Activated CD4-positive, alpha-beta memory T cell treated with anti-CD3 and anti-CD28 coated beads, Interleukin-2, amount 10 ng/mL, durations not matched to agents 7 days and 5 days (primary cell): ENCODE data around the gene LRRFIP2. TPM values are rescaled to one million over a fixed set of nuclear protein-coding genes. Genes with fewer than 3 reads are reported as not detected.

ENCODE experiments used
- CTCF ChIA-PET: fragments of 350-600 bp; sonication (Branson Sonifier 250); formaldehyde crosslinking; loops from one replicate; lab custom pipeline; 2021; ENCODE audit warnings: antibody characterized with exemption, inconsistent platforms; lab: Charles Lee
- POLR2A ChIA-PET: fragments of 350-600 bp; sonication (Branson Sonifier 250); formaldehyde crosslinking; loops from one replicate; lab custom pipeline; 2021; ENCODE audit warnings: antibody characterized with exemption; lab: Charles Lee
- DNase-seq: peaks from one replicate; pipeline ENCODE4 v3.0.0-alpha.2; 2020
- H3K27ac Mint-ChIP-seq: one replicate; pipeline ENCODE4 v1.8.0; 2021; ENCODE audit warnings: mild to moderate bottlenecking, mixed read lengths
- H3K27me3 Mint-ChIP-seq: one replicate; pipeline ENCODE4 v1.8.0; 2021; ENCODE audit warnings: mixed read lengths
- H3K36me3 Mint-ChIP-seq: one replicate; pipeline ENCODE4 v1.8.0; 2021; ENCODE audit warnings: low read depth, mixed read lengths
- H3K4me1 Mint-ChIP-seq: one replicate; pipeline ENCODE4 v1.8.0; 2021; ENCODE audit warnings: mixed read lengths
- H3K4me3 Mint-ChIP-seq: one replicate; pipeline ENCODE4 v1.8.0; 2021; ENCODE audit warnings: mild to moderate bottlenecking, mixed read lengths
- H3K9me3 Mint-ChIP-seq: one replicate; pipeline ENCODE4 v1.8.0; 2021; ENCODE audit warnings: mixed read lengths
- total RNA-seq, 2 experiments: library from RNA; stranded (reverse); gene quantifications; one replicate each; pipeline ENCODE4 v1.2.3, GENCODE V29; 2021

The LRRFIP2 gene
- total RNA-seq, 2 experiments from 2014 or later, result 40.5 to 43.3 TPM

DNA sequence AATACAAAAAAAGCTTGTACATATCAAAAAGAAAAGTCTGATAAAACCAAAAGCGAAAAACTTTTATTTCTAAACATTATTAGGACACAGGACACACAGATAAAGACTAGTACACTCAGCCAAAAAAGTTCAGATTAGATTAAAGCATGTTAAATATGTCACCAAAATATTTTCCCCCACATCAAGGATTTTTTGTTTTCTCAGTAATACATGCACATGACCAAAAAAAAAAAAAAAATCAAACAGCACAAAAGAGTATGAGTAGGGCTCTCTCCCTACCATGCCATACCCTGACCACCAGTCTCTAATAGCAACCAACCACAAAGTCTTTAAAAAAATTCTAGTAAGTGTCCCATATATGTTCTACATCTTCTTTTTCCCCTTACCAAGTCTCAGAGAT is 77.4 kb downstream of the LRRFIP2 start:
- CTCF ChIA-PET, result interaction anchor here (0.9 kb wide), 1 partner anchor 12 kb away, joined by 3 read pairs; no protein-coding TSS in a partner anchor
- DNase-seq, result no peak
- Mint-ChIP-seq H3K27me3 (no peaks in the 10 kb centered on the region), H3K4me1 (no peaks in the 10 kb centered on the region), H3K36me3 (peaks cover 11% of the 10 kb centered on the region), H3K27ac (no peak overlapping the region), H3K4me3 (no peak overlapping the region), H3K9me3 (no peaks in the 10 kb centered on the region)
- POLR2A ChIA-PET, result no interaction called here

GRCh38 chr3:37096288-37096687 is 78.1 kb downstream of the LRRFIP2 start:
- ChIA-PET POLR2A (no interaction called here), CTCF (no interaction called here)
- H3K27me3 Mint-ChIP-seq, result no peaks in the 10 kb centered on the region
- no peak overlapping the region for H3K27ac Mint-ChIP-seq
- DNase-seq, result no peak
- H3K4me3 Mint-ChIP-seq, result no peak overlapping the region
- peaks cover 14% of the 10 kb centered on the region for H3K36me3 Mint-ChIP-seq
- H3K4me1 Mint-ChIP-seq, result no peaks in the 10 kb centered on the region
- no peaks in the 10 kb centered on the region for H3K9me3 Mint-ChIP-seq

- Mint-ChIP-seq H3K4me1 (no peaks in the 10 kb centered on the region), H3K36me3 (peaks cover 19% of the 10 kb centered on the region), H3K4me3 (no peak overlapping the region), H3K9me3 (no peaks in the 10 kb centered on the region), H3K27ac (no peak overlapping the region), H3K27me3 (no peaks in the 10 kb centered on the region)
- ChIA-PET CTCF (no interaction called here), POLR2A (no interaction called here)
- no peak for DNase-seq
These were observed 79.7 kb downstream of the LRRFIP2 start for GRCh38 chr3:37094636-37095035.

DNA sequence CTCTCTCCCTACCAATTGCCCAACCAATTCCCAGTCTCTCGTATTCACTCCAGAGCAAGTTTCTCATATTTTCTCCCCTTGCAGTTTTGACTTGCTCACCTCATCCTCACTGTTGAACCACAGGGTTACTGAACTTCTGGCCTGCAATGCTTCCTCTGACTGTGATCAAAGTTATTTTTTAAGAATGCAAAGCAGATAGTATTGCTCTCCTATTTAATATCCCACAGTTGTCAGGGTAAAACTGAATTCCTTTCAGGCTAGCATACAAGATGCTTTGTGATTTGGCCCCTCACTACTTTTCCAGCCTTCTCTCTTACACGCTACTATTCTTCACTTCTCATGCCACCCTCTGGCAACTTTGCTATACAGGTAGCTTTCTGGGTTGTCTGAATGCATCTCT is 80.9 kb downstream of the LRRFIP2 start:
- ChIA-PET CTCF (no interaction called here), POLR2A (interaction anchor here (0.6 kb wide), 1 partner anchor 10 kb away, joined by 3 read pairs; no protein-coding TSS in a partner anchor)
- no peaks in the 10 kb centered on the region for H3K4me1 Mint-ChIP-seq
- H3K9me3 Mint-ChIP-seq, result no peaks in the 10 kb centered on the region
- H3K4me3 Mint-ChIP-seq, result no peak overlapping the region
- DNase-seq, result no peak
- peaks cover 19% of the 10 kb centered on the region for H3K36me3 Mint-ChIP-seq
- H3K27ac Mint-ChIP-seq, result no peak overlapping the region
- H3K27me3 Mint-ChIP-seq, result no peaks in the 10 kb centered on the region

GRCh38 chr3:37092484-37092883 is 81.9 kb downstream of the LRRFIP2 start:
- DNase-seq, result no peak
- H3K27me3 Mint-ChIP-seq, result no peaks in the 10 kb centered on the region
- no peaks in the 10 kb centered on the region for H3K4me1 Mint-ChIP-seq
- no peaks in the 10 kb centered on the region for H3K9me3 Mint-ChIP-seq
- H3K4me3 Mint-ChIP-seq, result no peak overlapping the region
- no peak overlapping the region for H3K27ac Mint-ChIP-seq
- POLR2A ChIA-PET, result no interaction called here
- CTCF ChIA-PET, result no interaction called here
- H3K36me3 Mint-ChIP-seq, result peaks cover 24% of the 10 kb centered on the region

DNA sequence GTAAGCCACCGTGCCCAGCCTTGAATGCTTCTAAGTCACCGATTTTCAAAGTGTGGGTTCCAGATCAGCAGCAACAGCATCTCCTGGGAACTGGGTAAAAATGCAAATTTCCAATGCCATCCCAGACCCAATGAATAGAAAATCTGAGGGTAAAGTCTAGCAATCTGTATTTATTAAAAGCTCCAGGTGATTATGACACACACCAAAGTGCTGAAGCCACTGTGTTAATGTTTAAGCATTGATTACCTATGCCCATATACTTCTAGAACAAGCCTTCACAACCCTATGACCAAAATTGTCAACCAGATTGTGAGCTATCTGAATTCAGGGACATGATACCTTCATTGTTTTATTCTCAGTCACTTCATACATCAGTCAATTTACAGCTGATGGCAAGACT is 86.5 kb downstream of the LRRFIP2 start:
- Mint-ChIP-seq H3K9me3 (no peaks in the 10 kb centered on the region), H3K27me3 (no peaks in the 10 kb centered on the region), H3K27ac (no peak overlapping the region), H3K4me1 (no peaks in the 10 kb centered on the region), H3K36me3 (peaks cover 19% of the 10 kb centered on the region), H3K4me3 (no peak overlapping the region)
- ChIA-PET POLR2A (no interaction called here), CTCF (no interaction called here)
- no peak for DNase-seq

DNA sequence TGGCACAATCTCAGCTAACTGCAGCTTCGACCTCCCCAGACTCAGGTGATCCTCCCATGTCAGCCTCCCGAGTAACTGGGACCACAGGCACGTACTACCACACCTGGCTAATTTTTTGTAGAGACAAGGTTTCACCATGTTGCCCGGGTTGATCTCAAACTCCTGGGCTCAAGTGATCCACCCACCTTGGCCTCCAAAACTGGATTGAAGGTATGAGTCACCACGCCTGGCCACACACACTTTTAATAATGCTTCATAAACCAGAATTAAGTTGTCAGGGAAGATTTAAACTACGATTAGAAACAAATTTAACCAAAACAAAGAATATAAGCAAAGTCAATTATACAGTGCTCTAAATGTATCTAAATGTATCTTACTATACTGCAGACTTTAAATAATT is 87.5 kb downstream of the LRRFIP2 start:
- Mint-ChIP-seq H3K4me1 (no peaks in the 10 kb centered on the region), H3K27me3 (no peaks in the 10 kb centered on the region), H3K36me3 (peaks cover 25% of the 10 kb centered on the region), H3K4me3 (no peak overlapping the region), H3K9me3 (no peaks in the 10 kb centered on the region), H3K27ac (no peak overlapping the region)
- DNase-seq, result no peak
- ChIA-PET POLR2A (no interaction called here), CTCF (no interaction called here)

DNA sequence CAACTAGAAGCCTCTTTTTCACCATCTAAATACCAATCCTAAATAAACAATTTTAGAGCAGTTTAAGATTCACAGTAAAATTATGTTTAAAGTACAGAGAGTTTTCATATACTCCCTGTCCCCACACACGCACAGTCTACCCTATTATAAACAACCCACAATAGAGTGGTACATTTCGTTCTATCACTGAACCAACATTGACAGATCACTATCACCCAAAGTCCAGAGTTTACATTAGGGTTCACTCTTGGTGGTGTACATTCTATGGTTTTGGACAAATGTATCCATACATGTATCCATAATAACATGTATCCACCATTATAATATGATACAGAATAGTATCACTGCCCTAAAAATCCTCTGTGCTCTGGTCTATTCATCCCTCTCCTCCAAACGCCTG is 92.1 kb downstream of the LRRFIP2 start:
- Mint-ChIP-seq H3K4me1 (no peaks in the 10 kb centered on the region), H3K9me3 (no peaks in the 10 kb centered on the region), H3K27me3 (no peaks in the 10 kb centered on the region), H3K36me3 (peaks cover 19% of the 10 kb centered on the region), H3K4me3 (no peak overlapping the region), H3K27ac (no peak overlapping the region)
- ChIA-PET POLR2A (no interaction called here), CTCF (interaction anchor here (1.0 kb wide), 1 partner anchor 132 kb away, joined by 3 read pairs; no protein-coding TSS in a partner anchor)
- no peak for DNase-seq

GRCh38 chr3:37075955-37076354 is 98.4 kb downstream of the LRRFIP2 start:
- peaks cover 28% of the 10 kb centered on the region for H3K36me3 Mint-ChIP-seq
- H3K4me1 Mint-ChIP-seq, result peaks cover 5% of the 10 kb centered on the region
- H3K4me3 Mint-ChIP-seq, result no peak overlapping the region
- no peaks in the 10 kb centered on the region for H3K9me3 Mint-ChIP-seq
- POLR2A ChIA-PET, result no interaction called here
- DNase-seq, result no peak
- CTCF ChIA-PET, result no interaction called here
- no peaks in the 10 kb centered on the region for H3K27me3 Mint-ChIP-seq
- no peak overlapping the region for H3K27ac Mint-ChIP-seq

- ChIA-PET CTCF (no interaction called here), POLR2A (no interaction called here)
- peaks cover 31% of the 10 kb centered on the region for H3K36me3 Mint-ChIP-seq
- H3K27me3 Mint-ChIP-seq, result no peaks in the 10 kb centered on the region
- H3K4me3 Mint-ChIP-seq, result no peak overlapping the region
- no peak for DNase-seq
- H3K27ac Mint-ChIP-seq, result no peak overlapping the region
- H3K9me3 Mint-ChIP-seq, result no peaks in the 10 kb centered on the region
- peaks cover 5% of the 10 kb centered on the region for H3K4me1 Mint-ChIP-seq
These were observed 100.2 kb downstream of the LRRFIP2 start for GRCh38 chr3:37074178-37074577.

DNA sequence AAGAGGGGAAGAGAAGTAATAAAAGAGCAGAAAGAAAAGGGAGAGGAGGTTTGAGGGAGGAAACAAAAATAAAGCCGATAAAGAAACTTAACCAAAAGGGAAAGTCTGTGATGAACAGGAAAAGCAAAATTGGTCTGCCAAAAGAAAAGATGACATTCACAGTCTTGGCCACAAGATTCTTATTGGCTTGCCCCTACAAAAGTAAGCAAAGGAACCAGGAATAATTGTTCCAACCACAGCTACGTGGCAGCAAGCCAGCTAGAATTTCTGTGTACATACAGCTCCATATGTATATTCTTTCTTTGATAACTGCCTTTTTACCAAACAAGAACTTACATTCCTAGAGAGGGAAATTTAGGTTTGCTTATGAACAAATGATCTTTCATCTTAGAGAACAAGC is 101.5 kb downstream of the LRRFIP2 start:
- no peak overlapping the region for H3K4me3 Mint-ChIP-seq
- H3K9me3 Mint-ChIP-seq, result no peaks in the 10 kb centered on the region
- peaks cover 31% of the 10 kb centered on the region for H3K36me3 Mint-ChIP-seq
- ChIA-PET POLR2A (no interaction called here), CTCF (no interaction called here)
- H3K27ac Mint-ChIP-seq, result no peak overlapping the region
- H3K27me3 Mint-ChIP-seq, result no peaks in the 10 kb centered on the region
- peaks cover 5% of the 10 kb centered on the region for H3K4me1 Mint-ChIP-seq
- no peak for DNase-seq

- no peaks in the 10 kb centered on the region for H3K9me3 Mint-ChIP-seq
- no peak overlapping the region for H3K4me3 Mint-ChIP-seq
- CTCF ChIA-PET, result no interaction called here
- POLR2A ChIA-PET, result no interaction called here
- H3K36me3 Mint-ChIP-seq, result peaks cover 28% of the 10 kb centered on the region
- H3K27me3 Mint-ChIP-seq, result no peaks in the 10 kb centered on the region
- no peak overlapping the region for H3K27ac Mint-ChIP-seq
- peaks cover 5% of the 10 kb centered on the region for H3K4me1 Mint-ChIP-seq
- DNase-seq, result no peak
These were observed 102.5 kb downstream of the LRRFIP2 start for GRCh38 chr3:37071921-37072320.

- H3K36me3 Mint-ChIP-seq, result peaks cover 33% of the 10 kb centered on the region
These were observed 106.4 kb downstream of the LRRFIP2 start for GRCh38 chr3:37068031-37068430.

DNA sequence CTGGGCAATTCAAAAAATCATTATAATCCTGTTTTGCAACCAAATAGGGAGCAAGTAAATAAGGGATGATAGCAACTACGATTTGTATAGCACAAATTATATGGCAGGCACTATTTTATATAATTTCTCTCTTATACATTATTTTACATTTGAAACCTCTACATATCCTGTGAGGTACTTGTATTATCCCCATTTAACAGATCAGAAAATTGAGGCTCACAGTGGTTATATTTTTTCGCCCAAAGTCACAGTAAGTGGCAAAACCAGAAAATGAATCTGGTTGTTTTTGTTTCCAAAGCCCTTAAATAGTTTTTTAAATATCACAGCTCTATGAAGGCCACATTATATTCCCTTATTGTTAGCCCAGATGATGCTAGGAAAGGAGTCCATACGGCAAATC is 106.8 kb downstream of the LRRFIP2 start:
- DNase-seq, result no peak
- peaks cover 35% of the 10 kb centered on the region for H3K36me3 Mint-ChIP-seq
- no peak overlapping the region for H3K27ac Mint-ChIP-seq
- H3K27me3 Mint-ChIP-seq, result no peaks in the 10 kb centered on the region
- H3K4me1 Mint-ChIP-seq, result peaks cover 14% of the 10 kb centered on the region
- H3K4me3 Mint-ChIP-seq, result no peak overlapping the region
- POLR2A ChIA-PET, result no interaction called here
- CTCF ChIA-PET, result no interaction called here
- H3K9me3 Mint-ChIP-seq, result no peaks in the 10 kb centered on the region

More at GRCh38 chr3:37068031-37068430, 106.4 kb downstream of the LRRFIP2 start:
- Mint-ChIP-seq H3K27ac (no peak overlapping the region), H3K27me3 (no peaks in the 10 kb centered on the region), H3K4me1 (peaks cover 18% of the 10 kb centered on the region), H3K4me3 (no peak overlapping the region), H3K9me3 (no peaks in the 10 kb centered on the region)
- POLR2A ChIA-PET, result no interaction called here
- DNase-seq, result no peak
- CTCF ChIA-PET, result no interaction called here
